GM19238 (cell line): ENCODE results near the gene ACSL3.
A peak's percentile ranks its signal among the peaks of the same experiment; 100 is the strongest.
"Not testable (repeated sequence)": the region's sequence is repeated elsewhere in the genome, so short reads cannot be mapped to it uniquely, and the experiment has no call there.

ENCODE experiments used
- DNase-seq: peaks from one replicate; pipeline ENCODE4 v3.0.0; 2011; ENCODE audit warnings: low spot score; ENCODE audit not compliant: insufficient read length

The ACSL3 gene

GRCh38 chr2:222851956-222852617 lies 8.7 kb upstream of the ACSL3 start:
- DNase-seq: no peak

- no peak for DNase-seq
Observed at GRCh38 chr2:222854773-222855700, 5.8 kb upstream of the ACSL3 start.

GRCh38 chr2:222859786-222860612 lies 837 bp upstream of the ACSL3 start:
- no peak for DNase-seq

GRCh38 chr2:222861411-222862105 lies 722 bp downstream of the ACSL3 start:
- peak; percentile 45 for DNase-seq

GRCh38 chr2:222862106-222862908 lies 1.5 kb downstream of the ACSL3 start:
- DNase-seq: no peak

- no peak for DNase-seq
Observed at GRCh38 chr2:222862909-222863544, 2.2 kb downstream of the ACSL3 start.

- DNase-seq: no peak
Observed at GRCh38 chr2:222864296-222864695, 3.5 kb downstream of the ACSL3 start.

GRCh38 chr2:222865301-222865700 lies 4.5 kb downstream of the ACSL3 start:
- DNase-seq: no peak

- no peak for DNase-seq
Observed at GRCh38 chr2:222866358-222866960, 5.6 kb downstream of the ACSL3 start.

GRCh38 chr2:222868560-222869251 lies 7.9 kb downstream of the ACSL3 start:
- DNase-seq: not testable (repeated sequence)

GRCh38 chr2:222869252-222869560 lies 8.4 kb downstream of the ACSL3 start:
- no peak for DNase-seq

GRCh38 chr2:222871291-222871690 lies 10.5 kb downstream of the ACSL3 start:
- no peak for DNase-seq

GRCh38 chr2:222872551-222872950 lies 11.7 kb downstream of the ACSL3 start:
- DNase-seq: no peak

- DNase-seq: no peak
Observed at GRCh38 chr2:222875482-222875881, 14.6 kb downstream of the ACSL3 start.

GRCh38 chr2:222876947-222877346 lies 16.1 kb downstream of the ACSL3 start:
- DNase-seq: no peak

- DNase-seq: no peak
Observed at GRCh38 chr2:222877556-222878300, 16.9 kb downstream of the ACSL3 start.

GRCh38 chr2:222878301-222878876 lies 17.6 kb downstream of the ACSL3 start:
- DNase-seq: no peak
